NCI-H1436 (cell line): ENCODE data around the gene RAB6D.
"Not testable (repeated sequence)": the region's sequence is repeated elsewhere in the genome, so short reads cannot be mapped to it uniquely, and the experiment has no call there.

ENCODE experiments used
- DNase-seq: peaks from one replicate; lab custom pipeline; 2025; lab: John Stamatoyannopoulos, UW

Gene RAB6D

DNA sequence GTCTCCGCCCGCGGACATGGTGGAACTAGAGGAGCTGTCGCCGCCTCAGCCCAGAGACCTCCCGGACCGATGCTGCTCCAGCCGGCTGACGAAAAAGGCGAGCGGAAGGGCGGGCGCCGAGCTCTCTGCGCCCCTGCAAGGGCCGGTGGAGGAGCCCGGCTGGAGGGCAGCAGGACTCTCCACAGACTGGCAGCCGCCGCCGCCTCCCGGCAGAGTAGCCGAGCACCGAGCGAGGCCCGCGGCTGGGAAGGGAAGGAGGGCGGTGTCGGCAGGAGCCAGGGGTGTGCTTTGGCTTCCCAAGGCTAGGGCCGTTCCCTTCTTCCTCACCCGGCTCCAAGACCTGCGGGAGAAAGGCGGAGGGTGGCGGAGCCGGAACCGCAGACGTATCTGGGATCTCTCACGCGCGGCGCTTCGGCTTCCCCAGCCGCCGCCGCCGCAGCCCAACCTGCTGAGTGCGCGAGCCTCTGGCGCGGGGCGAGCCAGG lies at the start of gene RAB6D:
TSS of gene RAB6D (minus strand) at position 466 of the 484 bp plus-strand sequence. CDS start at position 18, 448 bp downstream.
- not testable (repeated sequence) for DNase-seq

DNA sequence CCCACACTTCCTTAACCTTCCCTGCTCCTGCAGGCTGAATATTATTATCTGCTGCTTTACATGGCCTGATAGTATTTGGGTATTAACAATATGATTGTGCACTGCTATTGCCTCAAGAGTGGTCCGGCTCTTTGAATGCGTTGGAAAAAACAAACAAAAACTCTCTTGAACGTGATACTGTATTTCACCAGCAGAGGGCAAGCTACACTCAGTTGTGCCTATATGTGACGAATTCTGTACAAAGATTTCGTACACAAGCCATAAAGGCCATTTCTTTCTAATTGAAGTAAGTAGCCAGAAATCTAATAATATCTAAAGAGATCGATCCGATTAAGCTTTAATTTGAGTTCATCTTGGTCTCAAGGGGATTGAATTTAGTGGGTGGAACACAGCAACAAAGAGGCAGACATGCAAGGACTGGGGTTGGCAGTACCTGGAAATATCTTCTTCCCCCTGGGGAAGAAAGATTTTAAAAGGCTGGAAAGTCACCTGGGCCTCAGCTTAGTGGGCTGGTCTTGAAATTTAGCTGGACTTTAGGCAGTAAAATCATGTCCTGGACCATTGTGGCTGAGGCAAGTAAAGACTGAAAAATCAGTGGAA lies 49.3 kb upstream of the RAB6D start:
- peak; percentile 17 for DNase-seq

DNA sequence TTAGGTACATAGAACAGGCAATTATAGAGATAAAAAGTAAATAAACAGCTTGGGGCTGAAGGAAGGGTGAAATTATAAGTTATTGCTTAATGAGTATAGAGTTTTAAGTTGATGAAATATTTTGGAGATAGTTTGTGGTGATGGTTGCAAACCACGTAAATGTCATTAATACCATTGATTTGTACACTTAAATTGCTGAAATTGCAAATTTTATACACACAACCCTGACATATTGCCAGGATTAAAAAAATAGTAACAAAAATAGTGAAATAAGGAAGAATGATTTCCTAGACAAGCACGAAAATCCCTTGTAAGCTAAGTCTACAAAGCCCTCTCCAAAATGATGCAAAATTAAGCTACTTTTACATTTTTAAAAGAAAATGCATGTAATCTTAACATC lies 46.2 kb upstream of the RAB6D start:
- DNase-seq, result no peak

DNA sequence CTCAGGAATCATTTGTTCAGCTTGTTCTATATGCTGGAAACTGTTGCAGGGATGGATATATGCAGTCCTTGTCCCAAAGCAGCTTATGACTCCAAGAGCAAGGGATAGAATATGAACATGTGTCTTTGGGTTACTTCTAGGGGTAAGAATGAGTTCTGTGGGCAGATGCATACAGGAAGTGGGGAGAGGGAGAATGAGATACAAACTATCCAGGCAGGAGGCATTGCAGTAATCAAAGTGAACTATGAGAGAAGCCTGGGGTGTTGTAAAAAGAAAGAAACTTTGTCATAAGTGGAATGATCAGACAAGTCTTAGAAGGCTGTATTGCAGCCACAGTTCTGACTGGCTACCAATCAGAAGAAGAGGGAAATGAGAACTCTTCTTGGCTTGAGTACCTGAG lies 44.8 kb upstream of the RAB6D start:
- no peak for DNase-seq

DNA sequence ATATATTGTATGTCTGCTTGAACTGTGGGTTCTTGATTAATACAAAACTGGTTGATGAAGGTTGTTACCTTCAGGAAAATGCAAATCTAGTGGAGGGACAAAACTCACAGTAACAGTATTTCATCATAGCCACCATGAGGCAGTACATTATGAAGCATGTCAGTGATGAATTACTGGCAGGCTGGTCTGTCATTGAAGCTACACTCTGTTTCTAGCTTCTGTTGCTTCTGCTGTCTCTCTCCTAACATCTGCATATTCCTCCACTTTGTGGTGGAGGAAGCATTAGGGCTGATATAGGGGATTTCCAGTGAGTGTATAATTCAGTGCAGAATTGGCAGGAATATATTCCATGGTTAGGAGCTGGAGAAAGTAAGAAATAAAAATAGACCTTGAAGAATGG lies 44.2 kb upstream of the RAB6D start:
- no peak for DNase-seq

DNA sequence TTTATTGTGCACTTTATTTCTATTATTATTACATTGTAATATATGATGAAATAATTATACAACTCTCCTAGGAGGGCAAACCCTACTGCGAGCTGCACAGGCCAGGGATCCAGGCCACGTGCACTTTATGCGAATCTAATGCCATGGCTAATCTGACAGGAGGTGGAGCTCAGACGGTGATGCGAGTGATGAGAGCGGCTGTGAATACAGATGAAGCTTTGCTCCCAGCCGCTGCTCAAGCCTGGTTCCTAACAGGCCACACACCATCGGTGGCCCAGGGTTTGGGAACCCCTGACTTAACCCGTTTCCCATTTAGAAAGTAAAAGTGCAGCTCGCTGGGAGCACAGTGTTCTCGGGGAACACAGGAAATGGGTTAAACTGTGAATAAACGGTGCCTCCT lies 40.8 kb upstream of the RAB6D start:
- no peak for DNase-seq

DNA sequence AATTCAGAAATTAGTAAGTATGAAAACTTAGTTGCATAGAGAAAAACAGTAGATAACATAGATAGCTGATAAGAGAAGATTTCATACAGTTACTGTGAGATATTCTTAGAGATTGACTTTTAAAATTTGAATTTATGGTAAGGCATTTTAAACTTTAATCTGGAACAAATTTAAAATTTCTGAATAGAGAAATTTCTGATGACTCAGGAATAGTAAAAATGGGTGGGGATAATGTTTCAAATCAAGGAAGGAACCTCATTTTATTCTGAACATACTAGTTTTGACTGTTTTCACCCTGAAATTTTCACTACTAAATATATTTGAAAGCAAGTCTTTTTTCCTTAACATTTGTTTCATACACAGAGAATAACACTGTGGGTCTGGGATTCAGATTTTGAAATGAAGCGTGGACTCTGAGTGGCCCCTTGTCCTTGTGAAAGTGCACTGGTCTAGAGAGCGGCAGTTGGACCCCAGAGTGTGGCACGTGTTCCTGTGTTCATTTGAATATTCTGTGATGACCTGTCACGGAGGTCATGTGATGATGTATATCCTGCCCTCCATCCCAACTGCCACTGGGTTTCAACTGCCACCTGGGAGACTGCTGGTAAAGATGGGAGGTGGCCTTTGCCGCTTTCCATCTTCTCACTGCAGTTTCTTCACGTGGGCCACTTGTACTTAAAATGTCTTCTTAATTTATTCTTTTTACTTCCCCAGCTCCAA lies 38.5 kb upstream of the RAB6D start:
- DNase-seq, result no peak

DNA sequence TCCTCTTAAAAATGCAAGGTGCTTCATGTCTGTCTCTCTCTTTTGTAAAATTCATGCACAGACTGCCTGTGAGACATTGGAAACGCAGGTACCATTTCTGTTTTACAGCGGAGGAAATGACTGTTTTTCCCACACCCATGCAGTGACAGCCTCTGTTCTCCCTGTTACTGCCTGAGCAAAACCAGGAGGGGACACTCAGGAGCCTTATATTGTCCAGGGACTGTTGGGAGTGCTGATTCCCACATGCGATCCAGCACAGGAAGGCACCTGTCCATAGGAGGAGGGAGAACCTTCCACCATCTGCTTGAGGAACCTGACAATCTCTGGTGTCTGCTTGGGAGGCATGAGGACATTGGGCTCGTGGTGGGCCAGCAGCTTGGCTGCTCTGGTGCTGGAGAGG lies 36.9 kb upstream of the RAB6D start:
- DNase-seq, result no peak

DNA sequence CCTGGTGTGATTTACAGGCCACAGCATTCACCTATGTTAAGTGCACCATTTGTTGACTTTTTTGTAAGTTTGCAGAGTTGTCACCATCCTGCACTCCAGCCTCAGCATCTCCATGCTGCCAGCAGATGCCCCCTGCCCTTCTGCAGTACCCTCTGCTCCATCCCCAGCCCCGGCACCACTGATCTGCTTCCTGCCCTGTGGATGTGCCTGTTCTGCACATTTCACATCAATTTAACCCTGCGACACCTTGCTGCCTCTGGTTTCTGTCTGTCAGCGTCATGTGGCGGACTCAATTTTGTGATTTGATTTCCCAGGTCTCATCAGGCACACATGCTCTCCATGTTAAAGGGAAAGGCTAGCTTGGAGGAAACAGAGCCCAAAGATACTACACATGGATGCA lies 36.5 kb upstream of the RAB6D start:
- not testable (repeated sequence) for DNase-seq

DNA sequence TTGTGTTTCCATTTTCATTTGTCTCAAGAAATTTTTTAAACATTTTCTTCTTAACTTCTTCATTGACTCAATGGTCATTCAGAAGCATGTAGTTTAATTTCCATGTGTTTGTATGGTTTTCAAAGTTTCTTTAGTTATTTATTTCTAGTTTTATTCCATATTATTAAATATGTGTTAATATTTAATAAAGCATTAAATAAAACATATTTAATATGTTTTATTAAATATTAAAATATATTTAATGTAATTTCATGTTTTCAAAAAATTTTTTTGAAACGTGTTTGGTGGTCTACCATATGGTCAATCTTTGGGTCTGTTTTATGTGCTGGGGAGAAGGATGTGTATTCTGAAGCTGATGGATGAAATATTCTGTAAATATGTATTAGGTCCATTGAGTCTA lies 32.2 kb upstream of the RAB6D start:
- DNase-seq, result not testable (repeated sequence)

DNA sequence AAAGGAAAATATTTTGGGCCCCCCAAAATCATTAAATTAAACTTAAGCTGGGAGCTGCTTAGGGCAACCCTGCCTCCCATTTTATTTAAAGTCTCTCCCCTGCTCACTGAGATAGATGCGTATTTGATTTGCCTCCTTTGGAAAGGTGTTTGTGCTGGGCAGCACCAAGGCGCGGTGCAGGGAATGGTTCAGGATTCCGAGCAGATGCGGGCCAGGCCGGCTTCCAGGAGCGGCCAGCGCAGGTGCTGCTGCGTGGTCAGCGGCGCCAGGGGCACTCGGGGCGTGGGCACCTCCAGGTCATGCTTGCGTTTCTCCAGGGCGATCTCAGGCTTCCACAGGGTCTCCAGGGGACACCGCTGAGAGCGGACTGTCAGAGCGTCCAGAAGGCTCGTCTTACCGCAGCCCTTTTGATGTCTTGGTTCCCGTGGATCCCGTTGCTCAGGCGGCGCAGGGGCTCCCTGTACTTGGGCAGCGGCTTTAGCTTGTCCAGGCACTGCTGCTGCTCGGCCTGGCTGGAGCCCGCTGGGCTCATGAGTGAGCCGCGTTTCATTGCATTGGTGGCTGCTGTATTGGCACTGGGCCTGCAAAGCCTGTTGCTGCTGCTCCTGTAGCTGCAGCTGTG lies 31.2 kb upstream of the RAB6D start:
- not testable (repeated sequence) for DNase-seq

DNA sequence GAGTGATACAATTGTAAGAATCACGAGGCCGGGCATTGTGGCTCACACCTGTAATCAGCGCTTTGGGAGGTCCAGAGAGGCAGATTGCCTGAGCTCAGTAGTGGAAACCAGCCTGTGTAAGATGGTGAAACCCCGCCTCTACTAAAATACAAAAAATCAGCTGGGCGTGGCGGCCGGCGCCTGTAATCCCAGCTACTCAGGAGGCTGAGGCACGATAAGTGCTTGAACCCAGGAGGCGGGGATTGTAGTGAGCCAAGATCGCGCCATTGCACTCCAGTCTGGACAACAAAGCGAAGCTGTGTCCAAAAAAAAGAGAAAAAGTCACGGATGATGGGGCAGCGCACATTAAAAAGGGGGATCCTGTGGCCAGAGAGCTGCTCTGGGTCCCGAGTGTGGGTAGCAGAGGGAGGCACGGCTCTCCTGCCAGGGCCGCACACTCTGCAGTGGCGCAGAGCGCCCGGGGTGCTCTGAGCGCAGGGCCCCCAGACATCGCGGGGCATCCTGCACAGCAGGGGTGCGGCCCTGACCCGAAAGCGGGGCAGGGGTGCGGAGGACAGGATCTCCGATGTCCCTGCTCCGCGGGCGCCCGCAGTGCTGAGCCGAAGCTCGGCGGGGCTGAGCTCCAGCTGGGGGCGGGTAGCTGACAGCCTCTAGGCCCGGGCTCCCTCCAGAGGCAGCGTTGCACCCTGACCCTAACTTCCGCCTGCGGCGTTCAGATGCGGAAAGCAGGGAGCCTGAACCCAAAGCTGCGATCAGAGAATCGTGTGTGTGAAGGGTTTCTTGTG lies 30.4 kb upstream of the RAB6D start:
- DNase-seq, result no peak

DNA sequence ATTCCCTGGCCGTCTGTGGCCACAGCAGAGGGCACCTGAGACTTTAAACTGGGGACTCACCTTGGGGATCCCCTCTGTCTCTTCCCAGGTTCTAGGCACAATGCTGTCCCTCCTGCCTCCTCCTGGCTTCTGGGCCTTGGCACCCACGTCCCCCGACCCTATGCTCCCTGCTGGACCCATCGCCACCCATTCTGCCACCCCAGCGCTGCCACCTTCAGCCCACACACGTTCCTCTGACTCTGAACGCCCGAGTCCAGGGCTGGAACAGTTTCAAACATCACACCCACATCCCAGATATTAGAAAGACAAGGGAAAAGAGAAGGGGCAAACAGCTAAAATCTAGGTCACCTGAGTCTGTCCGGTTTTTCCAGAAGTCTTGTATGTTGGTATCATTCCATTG lies 28.0 kb upstream of the RAB6D start:
- not testable (repeated sequence) for DNase-seq

DNA sequence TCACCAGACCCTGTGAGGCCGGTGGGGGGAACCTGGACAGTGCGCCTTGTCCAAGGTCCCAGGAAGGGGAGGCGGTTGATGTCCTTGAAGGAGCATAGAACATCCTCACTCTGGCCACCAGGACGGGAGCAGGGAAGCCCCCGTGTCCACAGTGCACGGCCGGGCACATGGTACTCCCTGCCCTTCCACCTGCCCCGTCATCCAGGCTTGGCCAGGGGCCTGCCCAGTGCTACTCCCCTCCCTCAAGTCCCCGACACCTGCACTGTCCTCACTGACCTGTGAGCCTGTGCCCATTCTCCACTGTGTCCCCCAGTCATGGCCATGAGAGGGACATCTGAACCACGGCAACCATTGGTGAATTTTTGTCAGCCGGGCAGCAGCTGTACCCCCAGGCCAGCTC lies 27.5 kb upstream of the RAB6D start:
- not testable (repeated sequence) for DNase-seq

DNA sequence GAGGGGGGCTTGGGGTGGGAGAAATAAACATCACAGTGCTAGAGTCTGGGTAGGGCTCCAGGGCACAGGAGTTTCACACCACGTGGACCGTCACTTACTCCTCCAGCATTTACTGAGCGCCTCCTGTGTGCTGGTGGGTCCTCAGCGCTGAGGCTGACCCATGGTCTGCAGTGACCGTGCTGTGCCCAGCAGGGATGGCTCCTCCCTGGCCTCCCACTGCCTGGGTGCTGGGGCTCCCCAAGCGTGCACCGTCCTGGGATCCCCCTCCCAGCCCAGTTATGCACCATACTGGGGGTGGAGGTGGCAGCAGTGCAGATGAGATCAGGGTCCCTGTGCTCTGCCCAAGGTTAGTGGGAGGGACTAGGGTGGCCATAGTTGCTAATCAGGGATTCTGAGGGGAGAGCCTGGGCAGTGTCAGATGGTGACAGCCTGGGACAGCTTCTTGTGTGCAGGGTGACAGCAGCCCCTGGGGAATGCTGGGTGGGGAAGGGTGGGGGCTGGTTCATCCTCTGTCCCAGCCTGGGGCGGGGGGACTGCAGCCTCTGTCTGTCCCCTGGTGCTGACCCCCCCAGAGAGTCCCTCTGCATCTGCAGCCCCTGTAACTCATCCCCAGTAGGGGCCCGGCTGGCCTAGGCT lies 26.6 kb upstream of the RAB6D start:
- not testable (repeated sequence) for DNase-seq

DNA sequence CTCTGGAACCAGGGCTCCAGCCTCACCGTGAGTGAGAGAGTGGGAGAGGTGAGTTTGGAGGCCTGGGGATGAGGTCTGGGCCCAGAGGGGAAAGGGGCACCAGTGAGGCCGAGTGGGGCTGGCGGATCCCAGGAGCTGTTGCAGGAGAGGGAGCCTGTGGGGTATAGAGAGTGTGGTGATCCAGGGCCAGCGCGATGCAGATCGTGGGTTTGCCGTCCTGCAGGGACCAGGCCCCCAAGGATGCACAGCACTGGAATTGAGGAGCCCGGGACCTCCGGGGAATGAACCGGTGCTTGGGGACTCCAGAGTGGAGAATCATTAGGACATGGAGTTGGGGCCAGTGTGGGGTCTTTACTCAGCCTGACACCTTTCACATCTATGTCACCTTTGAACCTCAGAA lies 25.7 kb upstream of the RAB6D start:
- DNase-seq, result no peak

DNA sequence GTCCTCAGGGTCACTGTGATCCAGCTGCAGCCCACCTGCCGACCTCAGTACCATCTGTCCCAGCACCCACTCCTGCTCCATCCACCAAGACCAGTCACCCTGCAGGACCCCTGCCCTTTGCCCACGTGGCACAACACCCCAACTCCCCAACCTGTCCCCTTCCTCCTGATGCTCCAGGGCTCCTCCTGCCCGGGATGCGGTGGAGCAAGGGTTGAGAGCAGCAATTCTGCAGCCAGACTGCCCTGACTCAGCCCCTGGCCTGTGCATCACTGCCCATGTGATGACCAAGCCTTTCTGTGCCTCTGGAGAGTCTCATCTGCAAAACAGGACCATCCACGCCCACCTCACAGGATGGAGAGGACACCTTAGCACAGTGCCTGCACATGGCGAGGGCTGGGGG lies 24.9 kb upstream of the RAB6D start:
- not testable (repeated sequence) for DNase-seq

DNA sequence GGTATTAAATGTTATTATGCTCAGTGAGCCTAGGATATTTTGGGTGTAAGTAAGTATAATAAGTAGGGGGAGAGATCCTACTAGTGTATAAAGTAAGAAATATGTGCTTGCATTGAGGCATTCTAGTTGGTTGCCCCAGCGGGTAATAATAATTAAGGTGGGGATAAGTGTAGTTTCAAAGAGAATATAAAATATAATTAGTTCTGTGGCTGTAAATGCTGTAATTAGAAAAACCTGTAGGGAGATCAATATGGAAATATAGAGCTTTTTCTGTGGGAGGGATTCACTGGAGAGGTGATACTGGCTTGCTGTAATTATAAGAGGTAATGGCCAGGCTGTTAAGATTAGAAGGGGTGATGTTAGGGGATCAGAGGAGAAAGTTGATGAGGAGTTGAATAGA lies 9.1 kb upstream of the RAB6D start:
- not testable (repeated sequence) for DNase-seq

DNA sequence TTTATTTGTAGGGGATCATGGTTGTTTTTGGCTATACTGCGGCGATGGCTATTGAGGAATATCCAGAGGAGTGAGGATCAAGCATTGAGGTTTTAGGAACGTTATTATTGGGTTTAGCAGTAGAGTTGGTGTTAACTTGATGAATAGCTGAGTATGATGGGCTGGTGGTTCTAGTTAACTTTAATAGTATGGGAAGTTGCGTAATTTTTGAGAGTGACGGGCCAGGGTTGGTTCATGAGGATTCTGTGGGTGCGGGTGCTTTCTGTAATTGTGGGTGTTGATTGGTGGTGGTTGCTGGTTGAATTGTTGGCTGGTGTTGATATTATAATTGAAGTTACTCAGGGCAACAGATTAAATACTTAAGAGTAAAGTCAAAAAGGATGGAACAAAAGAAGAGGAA lies 6.0 kb upstream of the RAB6D start:
- no peak for DNase-seq

DNA sequence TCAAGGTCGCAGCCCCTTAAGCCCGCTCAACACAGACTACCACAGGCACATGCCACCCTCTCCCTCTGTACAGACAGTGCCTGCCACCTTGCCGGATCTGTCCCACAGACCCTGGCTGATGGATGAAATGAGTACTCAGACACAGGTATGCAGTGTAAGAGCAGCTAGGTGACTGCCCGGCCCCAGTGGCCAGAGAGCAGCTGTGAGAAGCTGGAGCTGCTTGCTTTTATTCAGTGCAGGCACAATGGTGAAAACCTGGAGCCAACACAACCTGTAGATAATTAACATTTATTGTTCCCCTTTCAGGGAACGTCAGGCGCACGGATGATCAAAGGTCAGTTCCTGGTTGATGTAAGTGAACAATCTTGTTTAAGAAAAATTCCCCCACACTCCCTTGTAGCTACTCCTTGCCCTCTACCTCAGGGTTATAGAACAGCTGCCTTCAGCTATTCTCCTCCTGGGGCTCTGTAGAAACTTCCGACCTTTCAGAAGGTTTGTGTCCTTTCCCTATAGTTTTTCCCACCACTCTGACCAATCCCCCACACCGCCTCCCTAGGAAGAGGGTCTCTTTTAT lies 4.6 kb upstream of the RAB6D start:
- DNase-seq, result not testable (repeated sequence)

DNA sequence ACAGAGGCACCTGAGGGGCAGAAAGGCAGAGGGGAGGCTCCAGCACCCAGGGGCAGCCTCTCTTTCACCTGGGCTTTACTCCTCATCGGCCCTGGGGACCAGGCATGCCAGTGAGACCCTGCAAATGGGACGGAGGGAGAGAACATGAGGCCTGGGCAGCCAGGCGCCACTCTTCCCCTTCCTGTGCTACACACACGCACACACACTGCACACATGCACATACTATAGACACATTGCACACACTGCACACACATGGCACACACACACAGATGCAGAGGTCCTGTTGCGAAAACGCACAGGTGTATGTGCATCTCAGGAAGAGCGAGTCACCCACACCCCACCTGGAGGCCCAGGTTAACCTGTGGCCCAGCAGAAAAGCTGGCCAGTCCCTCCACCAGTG lies 3.4 kb upstream of the RAB6D start:
- DNase-seq, result no peak

DNA sequence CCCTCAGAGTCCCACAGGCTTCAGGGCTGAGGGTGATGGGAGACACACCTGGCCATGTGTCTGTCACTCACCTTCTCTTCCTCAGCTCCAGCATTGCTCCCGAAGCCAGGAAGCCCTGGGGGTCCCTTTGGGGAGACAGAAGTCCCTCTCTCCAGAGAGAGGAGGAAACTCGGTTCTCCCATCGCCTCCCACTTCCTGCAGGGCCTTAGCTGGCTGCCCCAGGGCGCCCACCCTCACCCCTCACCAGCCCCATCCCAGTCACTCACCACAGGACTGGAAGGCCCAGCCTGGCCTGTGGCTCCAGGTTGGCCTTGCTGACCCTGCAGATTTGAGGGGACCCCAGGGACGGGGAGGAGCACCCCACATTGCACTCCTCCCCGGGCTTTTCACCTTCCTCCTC lies 2.7 kb upstream of the RAB6D start:
- no peak for DNase-seq
